Upper lobe of left lung (tissue), 4 donors: ENCODE data around the gene FOXN3.

ENCODE experiments used
- POLR2A ChIP-seq, 4 donors: fragments of 450-650 bp; IDR thresholded peaks; one replicate each; pipeline ENCODE4 v1.5.1; 2016 to 2017; ENCODE audit warnings: antibody characterized with exemption in 4 of 4, mild to moderate bottlenecking in 2 of 4
- TF ChIP-seq, protein P1 (sequence below), 6 experiments: fragments of 450-650 bp in 4 of 6; fragments of 200-600 bp in 2 of 6; sonication (generic) in 2 of 6; IDR thresholded peaks; one replicate each; pipeline ENCODE4 v1.5.1; 2016 to 2019; ENCODE audit warnings: antibody characterized with exemption in 6 of 6

GRCh38 chr14:89386212-89386886 is 30.7 kb downstream of the FOXN3 start:
- TF ChIP-seq, protein P1, sequence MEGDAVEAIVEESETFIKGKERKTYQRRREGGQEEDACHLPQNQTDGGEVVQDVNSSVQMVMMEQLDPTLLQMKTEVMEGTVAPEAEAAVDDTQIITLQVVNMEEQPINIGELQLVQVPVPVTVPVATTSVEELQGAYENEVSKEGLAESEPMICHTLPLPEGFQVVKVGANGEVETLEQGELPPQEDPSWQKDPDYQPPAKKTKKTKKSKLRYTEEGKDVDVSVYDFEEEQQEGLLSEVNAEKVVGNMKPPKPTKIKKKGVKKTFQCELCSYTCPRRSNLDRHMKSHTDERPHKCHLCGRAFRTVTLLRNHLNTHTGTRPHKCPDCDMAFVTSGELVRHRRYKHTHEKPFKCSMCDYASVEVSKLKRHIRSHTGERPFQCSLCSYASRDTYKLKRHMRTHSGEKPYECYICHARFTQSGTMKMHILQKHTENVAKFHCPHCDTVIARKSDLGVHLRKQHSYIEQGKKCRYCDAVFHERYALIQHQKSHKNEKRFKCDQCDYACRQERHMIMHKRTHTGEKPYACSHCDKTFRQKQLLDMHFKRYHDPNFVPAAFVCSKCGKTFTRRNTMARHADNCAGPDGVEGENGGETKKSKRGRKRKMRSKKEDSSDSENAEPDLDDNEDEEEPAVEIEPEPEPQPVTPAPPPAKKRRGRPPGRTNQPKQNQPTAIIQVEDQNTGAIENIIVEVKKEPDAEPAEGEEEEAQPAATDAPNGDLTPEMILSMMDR (IDR thresholded peaks at IDR 0.05) = no peak
- TF ChIP-seq POLR2A (IDR thresholded peaks at IDR 0.05) = no peak
